GM21526 (cell line): ENCODE measurements around the gene DHRS4.
A peak's percentile ranks its signal among the peaks of the same experiment; 100 is the strongest.
"Not testable (repeated sequence)": the region's sequence is repeated elsewhere in the genome, so short reads cannot be mapped to it uniquely, and the experiment has no call there.

Source experiments
- ATAC-seq: cut with Tn5 transposase; IDR thresholded peaks from one replicate; pipeline ENCODE4 v1.9.1; 2021; ENCODE audit warnings: moderate library complexity; ENCODE audit not compliant: unreplicated experiment, low FRiP score

Gene DHRS4

GRCh38 chr14:23981951-23982813 lies 28.6 kb downstream of the DHRS4 start:
- ATAC-seq, result not testable (repeated sequence)

GRCh38 chr14:23984891-23985602 lies 31.5 kb downstream of the DHRS4 start:
- no peak for ATAC-seq

GRCh38 chr14:23988223-23988606 lies 34.6 kb downstream of the DHRS4 start:
- peak; percentile 16 for ATAC-seq

GRCh38 chr14:23988607-23989363 lies 35.2 kb downstream of the DHRS4 start, which contains the start of gene DHRS4L2:
DHRS4L2 (plus strand) TSS chr14:23988929; CDS start chr14:23988948, 19 bp downstream.
- peak; percentile 66 for ATAC-seq

- ATAC-seq, result not testable (repeated sequence)
These were observed 36.3 kb downstream of the DHRS4 start for GRCh38 chr14:23989734-23990445.

- not testable (repeated sequence) for ATAC-seq
These were observed 37.4 kb downstream of the DHRS4 start for GRCh38 chr14:23990961-23991360.

GRCh38 chr14:23993042-23993441 lies 39.5 kb downstream of the DHRS4 start:
- ATAC-seq, result not testable (repeated sequence)

GRCh38 chr14:23996009-23996408 lies 42.4 kb downstream of the DHRS4 start:
- ATAC-seq, result not testable (repeated sequence)

- ATAC-seq, result not testable (repeated sequence)
These were observed 43.3 kb downstream of the DHRS4 start for GRCh38 chr14:23996825-23997224.

- not testable (repeated sequence) for ATAC-seq
These were observed 46.1 kb downstream of the DHRS4 start for GRCh38 chr14:23999640-24000039.

- not testable (repeated sequence) for ATAC-seq
These were observed 47.5 kb downstream of the DHRS4 start for GRCh38 chr14:24001078-24001477.

- ATAC-seq, result not testable (repeated sequence)
These were observed 48.1 kb downstream of the DHRS4 start for GRCh38 chr14:24001679-24002078.

- peak; percentile 16 for ATAC-seq
These were observed 52.9 kb downstream of the DHRS4 start for GRCh38 chr14:24006471-24006816.

- peak; percentile 91 for ATAC-seq
These were observed 53.5 kb downstream of the DHRS4 start for GRCh38 chr14:24006817-24007652.

GRCh38 chr14:24011051-24011450 lies 57.5 kb downstream of the DHRS4 start:
- no peak for ATAC-seq

- ATAC-seq, result not testable (repeated sequence)
These were observed 59.2 kb downstream of the DHRS4 start for GRCh38 chr14:24012726-24013273.

GRCh38 chr14:24013654-24014514 lies 60.3 kb downstream of the DHRS4 start:
- ATAC-seq, result no peak

- ATAC-seq, result not testable (repeated sequence)
These were observed 62.2 kb downstream of the DHRS4 start for GRCh38 chr14:24015745-24016144.
